IPS DF 4.7 (cell line): ENCODE measurements around the gene TRPM3.

Experiments
- DNase-seq: peaks from one replicate; pipeline ENCODE4 v3.0.0-alpha.2; 2013; ENCODE audit warnings: low spot score; ENCODE audit errors: extremely low read depth

Gene TRPM3

GRCh38 chr9:71098801-71099200 is 22.6 kb downstream of the TRPM3 start:
- DNase-seq, result no peak

GRCh38 chr9:71097671-71098070 is 23.8 kb downstream of the TRPM3 start:
- no peak for DNase-seq

GRCh38 chr9:71096421-71097108 is 24.9 kb downstream of the TRPM3 start:
- no peak for DNase-seq

GRCh38 chr9:71094708-71095251 is 26.6 kb downstream of the TRPM3 start:
- no peak for DNase-seq

GRCh38 chr9:71090896-71091295 is 30.5 kb downstream of the TRPM3 start:
- no peak for DNase-seq

- no peak for DNase-seq
Observed at GRCh38 chr9:71079451-71079850, 42.0 kb downstream of the TRPM3 start.

- DNase-seq, result no peak
Observed at GRCh38 chr9:71076096-71076495, 45.3 kb downstream of the TRPM3 start.

GRCh38 chr9:71073494-71073893 is 47.9 kb downstream of the TRPM3 start:
- no peak for DNase-seq

- no peak for DNase-seq
Observed at GRCh38 chr9:71072587-71072986, 48.8 kb downstream of the TRPM3 start.

GRCh38 chr9:71071633-71072032 is 49.8 kb downstream of the TRPM3 start:
- DNase-seq, result no peak

- no peak for DNase-seq
Observed at GRCh38 chr9:71058660-71059059, 62.8 kb downstream of the TRPM3 start.

- no peak for DNase-seq
Observed at GRCh38 chr9:71052287-71052686, 69.1 kb downstream of the TRPM3 start.

- no peak for DNase-seq
Observed at GRCh38 chr9:71048280-71048679, 73.1 kb downstream of the TRPM3 start.

- DNase-seq, result no peak
Observed at GRCh38 chr9:71042448-71042990, 78.9 kb downstream of the TRPM3 start.

- DNase-seq, result no peak
Observed at GRCh38 chr9:71037521-71037920, 83.9 kb downstream of the TRPM3 start.

- DNase-seq, result no peak
Observed at GRCh38 chr9:71036501-71036900, 84.9 kb downstream of the TRPM3 start.

- no peak for DNase-seq
Observed at GRCh38 chr9:71032779-71033178, 88.6 kb downstream of the TRPM3 start.

GRCh38 chr9:71025728-71026127 is 95.7 kb downstream of the TRPM3 start:
- DNase-seq, result no peak

- DNase-seq, result no peak
Observed at GRCh38 chr9:71025201-71025600, 96.2 kb downstream of the TRPM3 start.

GRCh38 chr9:71010258-71010657 is 111.2 kb downstream of the TRPM3 start:
- DNase-seq, result no peak

GRCh38 chr9:71005456-71005855 is 116.0 kb downstream of the TRPM3 start:
- DNase-seq, result no peak

GRCh38 chr9:71004196-71004595 is 117.2 kb downstream of the TRPM3 start:
- no peak for DNase-seq

GRCh38 chr9:71003346-71003745 is 118.1 kb downstream of the TRPM3 start:
- no peak for DNase-seq
